Measurements from ENCODE around the gene CD247.

The CD247 gene

GRCh38 chr1:167477986-167478385 is 40.3 kb downstream of the CD247 start:
- H3K4me1 Mint-ChIP-seq = peaks cover 43% of the 10 kb centered on the region
- H3K36me3 Mint-ChIP-seq (ENCODE audit: low read depth) = no peaks in the 10 kb centered on the region
- H3K4me3 Mint-ChIP-seq = no peak overlapping the region
- peak overlapping the region in 2 of 3 experiments; percentile 3 to 55 for H3K27ac Mint-ChIP-seq
- TF ChIP-seq CTCF (IDR thresholded peaks at IDR 0.05; ENCODE audit: unreplicated experiment in 3 of 3) = no peak
- H3K9me3 Mint-ChIP-seq = peaks cover 5% of the 10 kb centered on the region
- H3K27me3 Mint-ChIP-seq (ENCODE audit: low read depth) = peaks cover 3% of the 10 kb centered on the region

GRCh38 chr1:167476061-167476460 is 42.3 kb downstream of the CD247 start:
- Mint-ChIP-seq H3K4me1 (peaks cover 53% of the 10 kb centered on the region), H3K27ac (no peak overlapping the region), H3K36me3 (ENCODE audit: low read depth) (no peaks in the 10 kb centered on the region), H3K9me3 (peaks cover 5% of the 10 kb centered on the region), H3K27me3 (ENCODE audit: low read depth) (peaks cover 3% of the 10 kb centered on the region), H3K4me3 (no peak overlapping the region)
- TF ChIP-seq CTCF (IDR thresholded peaks at IDR 0.05; ENCODE audit: unreplicated experiment in 3 of 3) = no peak

- peaks cover 5% of the 10 kb centered on the region for H3K9me3 Mint-ChIP-seq
- peak overlapping the region in 1 of 3 experiments; percentile 38 for H3K4me3 Mint-ChIP-seq
- no peaks in the 10 kb centered on the region for H3K36me3 Mint-ChIP-seq (ENCODE audit: low read depth)
- peaks cover under 1% of the 10 kb centered on the region for H3K27me3 Mint-ChIP-seq (ENCODE audit: low read depth)
- peaks cover 47% of the 10 kb centered on the region for H3K4me1 Mint-ChIP-seq
- H3K27ac Mint-ChIP-seq = no peak overlapping the region
- no peak for TF ChIP-seq CTCF (IDR thresholded peaks at IDR 0.05; ENCODE audit: unreplicated experiment in 3 of 3)
Observed at GRCh38 chr1:167474191-167474641, 44.1 kb downstream of the CD247 start.

GRCh38 chr1:167473761-167474160 is 44.6 kb downstream of the CD247 start:
- no peak overlapping the region for H3K27ac Mint-ChIP-seq
- H3K4me3 Mint-ChIP-seq = peak overlapping the region in 1 of 3 experiments; percentile 38
- H3K27me3 Mint-ChIP-seq (ENCODE audit: low read depth) = no peaks in the 10 kb centered on the region
- H3K36me3 Mint-ChIP-seq (ENCODE audit: low read depth) = no peaks in the 10 kb centered on the region
- peaks cover 5% of the 10 kb centered on the region for H3K9me3 Mint-ChIP-seq
- H3K4me1 Mint-ChIP-seq = peaks cover 43% of the 10 kb centered on the region
- TF ChIP-seq CTCF (IDR thresholded peaks at IDR 0.05; ENCODE audit: unreplicated experiment in 3 of 3) = no peak

GRCh38 chr1:167472752-167473521 is 45.4 kb downstream of the CD247 start:
- Mint-ChIP-seq H3K27me3 (ENCODE audit: low read depth) (no peaks in the 10 kb centered on the region), H3K9me3 (peaks cover 5% of the 10 kb centered on the region), H3K4me3 (no peak overlapping the region), H3K27ac (no peak overlapping the region), H3K36me3 (ENCODE audit: low read depth) (no peaks in the 10 kb centered on the region), H3K4me1 (peaks cover 36% of the 10 kb centered on the region)
- no peak for TF ChIP-seq CTCF (IDR thresholded peaks at IDR 0.05; ENCODE audit: unreplicated experiment in 3 of 3)

GRCh38 chr1:167471568-167471967 is 46.8 kb downstream of the CD247 start:
- TF ChIP-seq CTCF (IDR thresholded peaks at IDR 0.05; ENCODE audit: unreplicated experiment in 3 of 3) = no peak
- Mint-ChIP-seq H3K4me3 (no peak overlapping the region), H3K36me3 (ENCODE audit: low read depth) (no peaks in the 10 kb centered on the region), H3K27ac (no peak overlapping the region), H3K9me3 (peaks cover 5% of the 10 kb centered on the region), H3K4me1 (peaks cover 30% of the 10 kb centered on the region), H3K27me3 (ENCODE audit: low read depth) (no peaks in the 10 kb centered on the region)
